Activated T-helper 1 cell treated with anti-CD3 and anti-CD28 coated beads, Interleukin-2, amount 50 U/mL, for 16 hours (primary cell): ENCODE data around the gene TRAF7.
"Not testable (repeated sequence)": the region's sequence is repeated elsewhere in the genome, so short reads cannot be mapped to it uniquely, and the experiment has no call there.

Source experiments
- DNase-seq, 2 donors: peaks; one replicate each; pipeline ENCODE4 v3.0.0-alpha.2; 2020; ENCODE audit warnings: low read depth in 1 of 2, low spot score in 1 of 2

TRAF7 gene

GRCh38 chr16:2198283-2198682 is 42.7 kb downstream of the TRAF7 start:
- no peak for DNase-seq

GRCh38 chr16:2199095-2199494 is 43.5 kb downstream of the TRAF7 start:
- no peak for DNase-seq

GRCh38 chr16:2199621-2200139 is 44.1 kb downstream of the TRAF7 start:
- no peak for DNase-seq

GRCh38 chr16:2200313-2200712 is 44.7 kb downstream of the TRAF7 start:
- DNase-seq, result no peak

- DNase-seq, result not testable (repeated sequence)
These were observed 47.6 kb downstream of the TRAF7 start for GRCh38 chr16:2203119-2203688.

GRCh38 chr16:2204416-2205103 is 49.0 kb downstream of the TRAF7 start:
- no peak for DNase-seq

- DNase-seq, result peak; percentile 77 to 89
These were observed 49.8 kb downstream of the TRAF7 start, which contains the start of gene MLST8 for GRCh38 chr16:2205104-2205966. Gene MLST8 (plus strand): TSS chr16:2205454. CDS start chr16:2206086, 632 bp downstream.

GRCh38 chr16:2205967-2206313 is 50.4 kb downstream of the TRAF7 start:
- no peak for DNase-seq

- DNase-seq, result no peak
These were observed 50.8 kb downstream of the TRAF7 start for GRCh38 chr16:2206420-2206779.

- no peak for DNase-seq
These were observed 51.3 kb downstream of the TRAF7 start for GRCh38 chr16:2206780-2207433.

- DNase-seq, result no peak
These were observed 52.3 kb downstream of the TRAF7 start for GRCh38 chr16:2207872-2208271.

- DNase-seq, result no peak
These were observed 52.7 kb downstream of the TRAF7 start for GRCh38 chr16:2208308-2208707.

- no peak for DNase-seq
These were observed 53.2 kb downstream of the TRAF7 start for GRCh38 chr16:2208772-2209171.

- no peak for DNase-seq
These were observed 53.9 kb downstream of the TRAF7 start for GRCh38 chr16:2209258-2210008.

GRCh38 chr16:2210009-2210332 is 54.4 kb downstream of the TRAF7 start:
- no peak for DNase-seq

GRCh38 chr16:2210386-2211365 is 55.1 kb downstream of the TRAF7 start, which contains the start of gene BRICD5:
Gene BRICD5 (minus strand): TSS chr16:2210863. CDS start chr16:2210833, 30 bp downstream.
- DNase-seq, result no peak

GRCh38 chr16:2211923-2212347 is 56.4 kb downstream of the TRAF7 start:
- no peak for DNase-seq

- DNase-seq, result no peak
These were observed 57.1 kb downstream of the TRAF7 start for GRCh38 chr16:2212362-2213324.
